GM12878 (cell line): Measurements from ENCODE around the gene MROH8. TPM values are rescaled to one million over a fixed set of nuclear protein-coding genes. Genes with fewer than 3 reads are reported as not detected.

Experiments used
- ATAC-seq: fragments of 200-7000 bp; cut with Tn5 transposase; 3 replicates; pipeline ENCODE4 v1.9.1; 2020; ENCODE audit warnings: mild to moderate bottlenecking, moderate library complexity
- BruUV-seq: library from RNA; stranded (reverse); fragments of 400-500 nt; replicated peaks from 2 replicates; lab custom pipeline; 2021; lab: Mats Ljungman, UMichigan
- CTCF ChIA-PET: fragments of 300-600 bp; sonication (Branson Sonifier 250); formaldehyde crosslinking; extraction: SDS; loops from one replicate; lab custom pipeline; 2021; ENCODE audit warnings: inconsistent platforms; lab: Yijun Ruan, JAX
- POLR2A ChIA-PET: fragments of 350-600 bp; formaldehyde crosslinking; extraction: SDS; loops from one replicate; lab custom pipeline; 2021; ENCODE audit warnings: inconsistent platforms; lab: Charles Lee
- RAD21 ChIA-PET: fragments of 300-600 bp; sonication (Branson Sonifier 250); formaldehyde crosslinking; loops from one replicate; lab custom pipeline; 2023; ENCODE audit warnings: antibody characterized with exemption; ENCODE audit not compliant: unreplicated experiment; lab: Charles Lee
- SMC1A ChIA-PET: fragments of 300-600 bp; sonication (Branson Sonifier 250); formaldehyde crosslinking; loops from one replicate; lab custom pipeline; 2023; ENCODE audit not compliant: unreplicated experiment, uncharacterized antibody; lab: Charles Lee
- DNase-seq: peaks from one replicate; pipeline ENCODE4 v3.0.0-alpha.2; 2011; ENCODE audit warnings: low read depth, low spot score
- FAIRE-seq: peaks from 3 replicates; lab custom pipeline; 2011; peaks lifted over from hg19 to GRCh38; lab: Jason Lieb, UNC
- H2AFZ ChIP-seq: 2 replicates; pipeline ENCODE4 v1.6.0; 2011; ENCODE audit warnings: low read depth, low read length, control low read depth; ENCODE audit not compliant: control insufficient read depth
- H3K27ac ChIP-seq: 2 replicates; pipeline ENCODE4 v1.5.1; 2011; ENCODE audit warnings: control low read depth; ENCODE audit not compliant: control insufficient read depth, insufficient read depth
- H3K27me3 ChIP-seq, 2 experiments: replicated peaks in 1 of 2; 2 replicates each; pipeline versions ENCODE4 v1.6.0 to v1.6.1; 2011; ENCODE audit warnings: low read length in 1 of 2; ENCODE audit not compliant: control insufficient read depth in 2 of 2, insufficient read depth in 2 of 2
- H3K36me3 ChIP-seq, 2 experiments: 2 replicates each; pipeline ENCODE4 v1.5.1; 2011; ENCODE audit warnings: low read length in 1 of 2; ENCODE audit not compliant: control insufficient read depth in 2 of 2, insufficient read depth in 2 of 2
- H3K4me1 ChIP-seq: 2 replicates; pipeline ENCODE4 v1.6.1; 2011; ENCODE audit warnings: mild to moderate bottlenecking, low read length, moderate library complexity, mixed read lengths; ENCODE audit not compliant: control insufficient read depth, insufficient read depth
- H3K4me2 ChIP-seq: 2 replicates; pipeline ENCODE4 v1.6.0; 2011; ENCODE audit warnings: control low read depth; ENCODE audit not compliant: control insufficient read depth, insufficient read depth
- H3K4me3 ChIP-seq: fragments of 200-600 bp; sonication (generic); 2 replicates; pipeline ENCODE4 v1.5.1; 2016
- H3K79me2 ChIP-seq: 2 replicates; pipeline ENCODE4 v1.6.0; 2011; ENCODE audit warnings: low read length; ENCODE audit not compliant: control insufficient read depth, insufficient read depth
- H3K9ac ChIP-seq: 2 replicates; pipeline ENCODE4 v1.8.0; 2011; ENCODE audit warnings: low read length, control low read depth, mixed read lengths; ENCODE audit not compliant: control insufficient read depth, insufficient read depth
- H3K9me3 ChIP-seq: replicated peaks from 3 replicates; pipeline ENCODE4 v1.5.1; 2011; ENCODE audit warnings: mild to moderate bottlenecking, low read length; ENCODE audit not compliant: control insufficient read depth, insufficient read depth
- H4K20me1 ChIP-seq: 2 replicates; pipeline ENCODE4 v1.6.0; 2011; ENCODE audit not compliant: control insufficient read depth, insufficient read depth
- CBX5 ChIP-seq: sonication (generic); IDR thresholded peaks from 2 replicates; pipeline ENCODE4 v1.6.1; 2016; ENCODE audit warnings: low read depth, moderate library complexity, mild to moderate bottlenecking, inconsistent platforms
- CREM ChIP-seq: IDR thresholded peaks from 2 replicates; pipeline ENCODE4 v1.6.1; 2014; ENCODE audit warnings: antibody characterized with exemption, low read depth
- HDAC2 ChIP-seq: fragments of 200-600 bp; sonication (generic); IDR thresholded peaks from 2 replicates; pipeline ENCODE4 v1.6.1; 2017
- IKZF2 ChIP-seq, 2 experiments: fragments of 450-650 bp; IDR thresholded peaks; 2 replicates each; pipeline ENCODE4 v1.6.1; 2017; ENCODE audit warnings: mild to moderate bottlenecking in 2 of 2, moderate library complexity in 2 of 2
- MTA2 ChIP-seq: fragments of 450-650 bp; IDR thresholded peaks from 2 replicates; pipeline ENCODE4 v1.6.1; 2016; ENCODE audit warnings: low read depth, mild to moderate bottlenecking, moderate library complexity
- MYC ChIP-seq: IDR thresholded peaks from 2 replicates; pipeline ENCODE4 v1.6.1; 2011; ENCODE audit warnings: mild to moderate bottlenecking, low read length, moderate library complexity, inconsistent platforms; ENCODE audit not compliant: insufficient read depth, insufficient replicate concordance, insufficient read length, severe bottlenecking
- SP1 ChIP-seq: IDR thresholded peaks from one replicate; pipeline ENCODE4 v1.6.1; 2011; ENCODE audit warnings: low read depth, low read length
- USF1 ChIP-seq: IDR thresholded peaks from 2 replicates; pipeline ENCODE4 v1.6.1; 2011; ENCODE audit warnings: borderline replicate concordance, low read depth, mild to moderate bottlenecking, moderate library complexity, mixed read lengths, low read length; ENCODE audit not compliant: insufficient read depth; ENCODE audit errors: extremely low read length
- WGBS: methylation state at CpG from one replicate; pipeline ENCODE4 v1.1.6; 2016; ENCODE audit warnings: low lambda C conversion rate; ENCODE audit not compliant: insufficient replicate concordance, insufficient coverage; ENCODE audit errors: missing lambda C conversion rate; 5-methylcytosine and 5-hydroxymethylcytosine counted together
- in situ Hi-C: fragments of 300-500 bp; cut with MboI; formaldehyde crosslinking; loops from 9 replicates; pipeline ENCODE4 v1.14.3; 2018; ENCODE audit warnings: mixed read lengths
- intact Hi-C: fragments of 100-400 bp; cut with micrococcal nuclease; formaldehyde crosslinking; loops from one replicate; pipeline ENCODE4 v1.14.2; 2022; ENCODE audit not compliant: unreplicated experiment
- polyA plus RNA-seq, 11 experiments: library from polyadenylated mRNA; depleted of rRNA in 4 of 11; unstranded in 6 of 11; stranded (reverse) in 5 of 11; fragments of >200 nt; fragmentation: Nextera tagmentation in 4 of 11; fragmentation: Illumina TruSeq in 1 of 11; extraction: Ambion mirVana in 4 of 11; extraction: Trizol in 1 of 11; gene quantifications; 1 replicate in 1 of 11; 2 replicates in 10 of 11; pipeline versions ENCODE4 v1.2.1 to v1.2.3, GENCODE V29; 2011 to 2016; ENCODE audit warnings: inconsistent platforms in 2 of 11, missing spikeins in 2 of 11, low read depth in 1 of 11
- total RNA-seq, 4 experiments: library from RNA; depleted of rRNA in 3 of 4; stranded (reverse); fragments of >200 nt in 3 of 4; fragmentation: Illumina TruSeq in 1 of 4; extraction: Trizol in 1 of 4; gene quantifications; 2 replicates each; pipeline versions ENCODE4 v1.2.1 to v1.2.3, GENCODE V29; 2013 to 2021
- TF ChIP-seq, protein P1 (sequence below), 3 experiments: IDR thresholded peaks in 2 of 3; conservative IDR thresholded peaks in 1 of 3; 2 replicates each; pipeline ENCODE4 v1.5.1; 2011; ENCODE audit warnings: low read depth in 3 of 3, low read length in 3 of 3, mild to moderate bottlenecking in 3 of 3, control low read depth in 2 of 3, moderate library complexity in 2 of 3, inconsistent platforms in 1 of 3, mixed read lengths in 1 of 3; ENCODE audit not compliant: control insufficient read depth in 2 of 3, insufficient read depth in 1 of 3; ENCODE audit errors: extremely low read depth in 1 of 3

Gene MROH8
- total and polyA plus RNA-seq, 10 of the 15 experiments (the other 5 are each of a cell fraction or from before 2014, with no cell fraction given): 0.16 to 2.8 (median 1.8) TPM

DNA sequence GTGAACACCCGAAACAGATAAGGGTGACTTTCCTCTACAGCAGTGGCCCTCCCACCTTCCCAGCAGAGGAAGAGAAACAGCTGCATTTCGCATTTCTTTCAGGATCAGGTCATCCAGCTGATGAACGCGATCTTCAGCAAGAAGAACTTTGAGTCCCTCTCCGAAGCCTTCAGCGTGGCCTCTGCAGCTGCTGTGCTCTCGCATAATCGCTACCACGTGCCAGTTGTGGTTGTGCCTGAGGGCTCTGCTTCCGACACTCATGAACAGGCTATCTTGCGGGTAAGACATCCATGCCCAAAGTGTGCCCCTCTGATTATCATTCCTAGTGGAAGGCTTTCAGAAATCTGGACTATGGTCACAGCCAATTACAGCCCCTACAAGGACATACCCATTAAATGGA is 27.8 kb upstream of the MROH8 start:
- no peaks in the 10 kb centered on the region for H3K79me2 ChIP-seq
- H2AFZ ChIP-seq: no peak overlapping the region
- peaks cover 23 to 48% of the 10 kb centered on the region in 2 experiments for H3K36me3 ChIP-seq
- POLR2A ChIA-PET: interaction anchor here (0.7 kb wide), 1 partner anchor 15 kb away, joined by 3 read pairs; no protein-coding TSS in a partner anchor
- no peaks in the 10 kb centered on the region for H3K9me3 ChIP-seq
- no TSS peak for BruUV-seq
- H4K20me1 ChIP-seq: no peaks in the 10 kb centered on the region
- WGBS: 96% methylated on average over 11 of the region's 11 CpGs
- FAIRE-seq (no peak), ATAC-seq (no peak), DNase-seq (no peak)
- intact Hi-C loops: no loop called here
- H3K27ac ChIP-seq: no peak overlapping the region
- no peaks in the 10 kb centered on the region for H3K4me1 ChIP-seq
- in situ Hi-C loops: no loop called here
- H3K4me3 ChIP-seq: no peak overlapping the region
- no peaks in the 10 kb centered on the region for H3K27me3 ChIP-seq
- RAD21 ChIA-PET: no interaction called here
- no peak overlapping the region for H3K4me2 ChIP-seq
- CTCF ChIA-PET: no interaction called here
- SMC1A ChIA-PET: no interaction called here
- TF ChIP-seq MTA2 (no peak), HDAC2 (no peak), SP1 (no peak), MYC (no peak), CBX5 (no peak), IKZF2 (IDR thresholded peaks at IDR 0.05) (no peak), CREM (no peak), USF1 (no peak)
- TF ChIP-seq, protein P1, sequence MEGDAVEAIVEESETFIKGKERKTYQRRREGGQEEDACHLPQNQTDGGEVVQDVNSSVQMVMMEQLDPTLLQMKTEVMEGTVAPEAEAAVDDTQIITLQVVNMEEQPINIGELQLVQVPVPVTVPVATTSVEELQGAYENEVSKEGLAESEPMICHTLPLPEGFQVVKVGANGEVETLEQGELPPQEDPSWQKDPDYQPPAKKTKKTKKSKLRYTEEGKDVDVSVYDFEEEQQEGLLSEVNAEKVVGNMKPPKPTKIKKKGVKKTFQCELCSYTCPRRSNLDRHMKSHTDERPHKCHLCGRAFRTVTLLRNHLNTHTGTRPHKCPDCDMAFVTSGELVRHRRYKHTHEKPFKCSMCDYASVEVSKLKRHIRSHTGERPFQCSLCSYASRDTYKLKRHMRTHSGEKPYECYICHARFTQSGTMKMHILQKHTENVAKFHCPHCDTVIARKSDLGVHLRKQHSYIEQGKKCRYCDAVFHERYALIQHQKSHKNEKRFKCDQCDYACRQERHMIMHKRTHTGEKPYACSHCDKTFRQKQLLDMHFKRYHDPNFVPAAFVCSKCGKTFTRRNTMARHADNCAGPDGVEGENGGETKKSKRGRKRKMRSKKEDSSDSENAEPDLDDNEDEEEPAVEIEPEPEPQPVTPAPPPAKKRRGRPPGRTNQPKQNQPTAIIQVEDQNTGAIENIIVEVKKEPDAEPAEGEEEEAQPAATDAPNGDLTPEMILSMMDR (IDR thresholded peaks at IDR 0.05 in 2 of 3, conservative IDR thresholded peaks at IDR 0.05 in 1 of 3; ENCODE audit: control insufficient read depth in 2 of 3, extremely low read depth in 1 of 3, insufficient read depth in 1 of 3, low read depth in 3 of 3, low read length in 3 of 3): no peak
- H3K9ac ChIP-seq: no peak overlapping the region
